ENCODE data around the gene LZTS3. TPM values are rescaled to one million over a fixed set of nuclear protein-coding genes. Genes with fewer than 3 reads are reported as not detected.

The LZTS3 gene
- total RNA-seq, 1 donor from 2014 or later: 14.2 TPM

GRCh38 chr20:3203315-3204123, 30.2 kb upstream of the LZTS3 start:
- peaks cover 23% of the 10 kb centered on the region for H3K36me3 Mint-ChIP-seq
- peak in 1 of 2 experiments; percentile 42 for DNase-seq (ENCODE audit: low spot score in 2 of 2, unreplicated experiment in 2 of 2)
- H3K27ac Mint-ChIP-seq: peak overlapping the region; percentile 96
- no peaks in the 10 kb centered on the region for H3K9me3 Mint-ChIP-seq
- H3K4me1 Mint-ChIP-seq: peaks cover 15% of the 10 kb centered on the region
- peak overlapping the region; percentile 96 for H3K4me3 Mint-ChIP-seq
- TF ChIP-seq, protein P1, sequence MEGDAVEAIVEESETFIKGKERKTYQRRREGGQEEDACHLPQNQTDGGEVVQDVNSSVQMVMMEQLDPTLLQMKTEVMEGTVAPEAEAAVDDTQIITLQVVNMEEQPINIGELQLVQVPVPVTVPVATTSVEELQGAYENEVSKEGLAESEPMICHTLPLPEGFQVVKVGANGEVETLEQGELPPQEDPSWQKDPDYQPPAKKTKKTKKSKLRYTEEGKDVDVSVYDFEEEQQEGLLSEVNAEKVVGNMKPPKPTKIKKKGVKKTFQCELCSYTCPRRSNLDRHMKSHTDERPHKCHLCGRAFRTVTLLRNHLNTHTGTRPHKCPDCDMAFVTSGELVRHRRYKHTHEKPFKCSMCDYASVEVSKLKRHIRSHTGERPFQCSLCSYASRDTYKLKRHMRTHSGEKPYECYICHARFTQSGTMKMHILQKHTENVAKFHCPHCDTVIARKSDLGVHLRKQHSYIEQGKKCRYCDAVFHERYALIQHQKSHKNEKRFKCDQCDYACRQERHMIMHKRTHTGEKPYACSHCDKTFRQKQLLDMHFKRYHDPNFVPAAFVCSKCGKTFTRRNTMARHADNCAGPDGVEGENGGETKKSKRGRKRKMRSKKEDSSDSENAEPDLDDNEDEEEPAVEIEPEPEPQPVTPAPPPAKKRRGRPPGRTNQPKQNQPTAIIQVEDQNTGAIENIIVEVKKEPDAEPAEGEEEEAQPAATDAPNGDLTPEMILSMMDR (IDR thresholded peaks at IDR 0.05; ENCODE audit: unreplicated experiment): no peak
- H3K27me3 Mint-ChIP-seq (ENCODE audit: low read depth): no peaks in the 10 kb centered on the region

- Mint-ChIP-seq H3K4me1 (peaks cover 12% of the 10 kb centered on the region), H3K27me3 (ENCODE audit: low read depth) (no peaks in the 10 kb centered on the region), H3K9me3 (no peaks in the 10 kb centered on the region), H3K27ac (peak overlapping the region; percentile 59), H3K4me3 (peak overlapping the region; percentile 96), H3K36me3 (peaks cover 24% of the 10 kb centered on the region)
- DNase-seq (ENCODE audit: low spot score in 2 of 2, unreplicated experiment in 2 of 2): no peak
- TF ChIP-seq, protein P1 (IDR thresholded peaks at IDR 0.05; ENCODE audit: unreplicated experiment): no peak
Measured at GRCh38 chr20:3202965-3203314, 29.6 kb upstream of the LZTS3 start.

GRCh38 chr20:3199976-3200755, 26.8 kb upstream of the LZTS3 start:
- Mint-ChIP-seq H3K36me3 (peaks cover 39% of the 10 kb centered on the region), H3K4me3 (no peak overlapping the region), H3K27ac (no peak overlapping the region), H3K9me3 (no peaks in the 10 kb centered on the region), H3K4me1 (peaks cover 12% of the 10 kb centered on the region), H3K27me3 (ENCODE audit: low read depth) (no peaks in the 10 kb centered on the region)
- TF ChIP-seq, protein P1 (IDR thresholded peaks at IDR 0.05; ENCODE audit: unreplicated experiment): no peak
- DNase-seq (ENCODE audit: low spot score in 2 of 2, unreplicated experiment in 2 of 2): no peak

DNA sequence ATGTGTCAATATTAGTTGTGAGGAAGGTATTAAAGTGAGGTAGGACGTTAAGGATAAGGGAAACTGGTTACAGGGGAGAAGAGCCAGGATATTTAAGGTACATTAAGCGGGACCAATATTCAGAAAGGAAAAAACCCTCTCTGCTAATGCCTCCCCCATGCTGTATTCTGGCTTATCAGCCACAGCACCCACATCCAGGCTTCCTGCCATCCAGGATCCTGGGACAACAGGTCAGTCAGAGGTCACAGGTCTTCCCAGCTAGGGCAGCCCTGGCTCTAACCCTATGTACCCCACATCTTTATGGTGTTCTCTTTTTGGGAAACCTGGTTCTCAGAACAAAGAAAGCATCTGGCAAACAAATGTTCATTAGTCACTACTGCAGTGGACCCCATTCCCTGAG, 25.9 kb upstream of the LZTS3 start:
- Mint-ChIP-seq H3K36me3 (peaks cover 41% of the 10 kb centered on the region), H3K4me1 (peaks cover 10% of the 10 kb centered on the region), H3K27ac (no peak overlapping the region), H3K9me3 (no peaks in the 10 kb centered on the region), H3K27me3 (ENCODE audit: low read depth) (no peaks in the 10 kb centered on the region), H3K4me3 (no peak overlapping the region)
- TF ChIP-seq, protein P1 (IDR thresholded peaks at IDR 0.05; ENCODE audit: unreplicated experiment): no peak
- DNase-seq (ENCODE audit: low spot score in 2 of 2, unreplicated experiment in 2 of 2): no peak

- Mint-ChIP-seq H3K27me3 (ENCODE audit: low read depth) (no peaks in the 10 kb centered on the region), H3K27ac (no peak overlapping the region), H3K36me3 (peaks cover 59% of the 10 kb centered on the region), H3K9me3 (no peaks in the 10 kb centered on the region), H3K4me3 (no peak overlapping the region), H3K4me1 (no peaks in the 10 kb centered on the region)
- TF ChIP-seq, protein P1 (IDR thresholded peaks at IDR 0.05; ENCODE audit: unreplicated experiment): no peak
- no peak for DNase-seq (ENCODE audit: low spot score in 2 of 2, unreplicated experiment in 2 of 2)
Measured at GRCh38 chr20:3195590-3196237, 22.4 kb upstream of the LZTS3 start.
